GM19468 (cell line): Measurements from ENCODE around the gene HDAC6.
A peak's percentile ranks its signal among the peaks of the same experiment; 100 is the strongest.

Experiments used
- ATAC-seq: cut with Tn5 transposase; IDR thresholded peaks from one replicate; pipeline ENCODE4 v1.9.1; 2021; ENCODE audit warnings: mild to moderate bottlenecking, moderate library complexity, moderate number of reproducible peaks; ENCODE audit not compliant: unreplicated experiment; ENCODE audit errors: extremely low read depth

The HDAC6 gene

DNA sequence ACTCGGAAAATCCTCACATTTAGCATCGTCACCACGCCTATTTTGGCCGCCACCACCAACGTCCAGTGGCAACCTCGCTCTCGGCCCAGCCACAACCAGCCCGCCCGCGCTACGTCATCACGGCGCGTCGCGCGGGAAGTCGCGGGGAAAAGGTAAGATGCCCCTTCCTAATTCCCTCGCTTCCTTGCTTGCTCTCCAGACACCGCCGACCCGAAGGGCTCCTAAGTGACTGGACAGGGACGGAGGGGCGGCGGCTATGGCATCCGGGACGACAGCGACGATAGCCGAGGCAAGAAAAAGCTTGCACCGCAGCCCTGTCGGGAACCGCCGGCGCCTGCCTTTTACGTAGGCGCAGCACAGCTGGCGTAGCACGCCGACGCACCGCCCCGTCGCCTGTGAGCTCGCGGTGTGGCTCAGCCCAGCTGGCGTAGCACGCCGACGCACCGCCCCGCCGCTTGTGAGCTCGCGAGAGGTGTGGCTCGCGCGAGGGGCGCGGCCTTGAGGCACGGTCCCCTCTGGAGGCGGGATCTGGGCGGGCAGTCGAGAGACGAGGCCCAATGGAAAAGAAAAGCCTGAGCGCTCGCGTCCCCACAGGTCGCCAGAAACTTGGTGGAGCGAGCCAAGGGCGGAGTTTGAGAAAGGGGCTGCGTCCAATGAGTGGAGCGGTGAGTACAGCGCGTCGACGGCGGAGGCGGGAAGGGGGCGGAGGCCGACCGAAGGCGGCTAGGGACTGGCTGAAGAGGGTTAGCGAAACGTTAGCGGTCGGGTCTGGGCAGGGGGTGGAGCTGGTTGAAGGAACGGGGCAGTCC lies at the start of gene HDAC6:
Gene HDAC6 (plus strand): TSS at position 788 of the 809 bp plus-strand sequence. CDS start 626 bp downstream, outside the sequence.
- peak; percentile 70 for ATAC-seq

DNA sequence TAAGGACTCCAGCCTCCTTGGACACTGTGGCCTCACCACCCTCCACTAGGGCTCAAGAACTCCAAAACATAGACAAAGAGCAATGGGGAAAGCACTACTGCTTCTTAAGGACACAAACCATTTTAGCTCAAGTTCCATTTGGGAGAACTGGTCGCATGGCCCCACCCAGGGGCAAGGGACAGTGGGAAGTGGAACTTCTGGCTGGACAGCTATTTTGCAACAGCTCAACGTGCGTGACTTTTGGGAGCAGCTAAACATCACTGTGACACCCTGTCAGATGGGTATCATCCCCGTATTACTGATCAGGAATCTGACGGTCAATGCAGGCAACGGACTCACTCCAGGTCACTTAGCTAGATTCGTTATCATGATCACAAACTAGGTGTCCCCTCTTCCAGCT lies 49.4 kb upstream of the HDAC6 start:
- no peak for ATAC-seq

DNA sequence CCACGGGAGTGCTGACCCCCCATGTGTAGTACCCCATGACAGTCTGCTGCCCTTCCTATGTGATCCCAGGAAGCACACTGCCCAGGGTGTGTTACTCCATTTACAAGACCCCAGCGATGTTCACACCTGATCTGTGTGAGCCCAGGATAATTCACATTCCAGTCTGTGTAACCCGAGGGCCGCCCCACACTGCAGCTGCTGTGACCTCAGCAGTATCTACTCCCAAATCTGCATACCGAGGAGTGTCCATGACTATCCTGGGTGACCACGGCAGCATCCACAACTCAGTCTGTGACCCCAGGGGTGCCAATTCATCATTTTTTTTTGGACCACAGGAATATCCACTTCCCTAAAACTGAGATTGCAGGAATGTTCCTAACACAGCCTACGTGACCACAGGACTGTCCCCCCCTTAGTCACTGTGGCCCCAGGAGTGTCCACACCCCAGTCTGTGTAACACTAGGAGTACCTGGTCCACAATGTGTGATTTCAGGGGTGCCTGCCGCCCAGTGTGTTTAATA lies 48.1 kb upstream of the HDAC6 start:
- ATAC-seq = no peak

DNA sequence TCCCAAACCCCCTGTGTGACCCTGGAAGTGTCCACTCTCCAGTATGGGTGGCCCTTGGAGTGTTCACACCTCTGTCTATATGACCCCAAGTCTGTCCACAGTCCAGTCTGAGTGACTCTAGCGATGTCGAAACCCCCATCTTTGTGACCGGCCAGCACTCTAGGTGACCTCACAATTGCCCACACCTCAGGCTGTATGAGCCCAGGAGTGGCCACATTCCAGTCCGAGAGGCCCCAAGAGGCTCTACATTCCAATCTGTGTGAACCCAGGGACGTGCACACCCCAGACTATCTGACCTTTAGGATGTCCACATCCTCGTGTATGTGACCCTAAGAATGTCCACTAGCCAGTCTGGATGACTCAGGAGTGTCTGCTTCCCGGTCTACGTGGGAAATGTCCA lies 47.6 kb upstream of the HDAC6 start:
- ATAC-seq = no peak

DNA sequence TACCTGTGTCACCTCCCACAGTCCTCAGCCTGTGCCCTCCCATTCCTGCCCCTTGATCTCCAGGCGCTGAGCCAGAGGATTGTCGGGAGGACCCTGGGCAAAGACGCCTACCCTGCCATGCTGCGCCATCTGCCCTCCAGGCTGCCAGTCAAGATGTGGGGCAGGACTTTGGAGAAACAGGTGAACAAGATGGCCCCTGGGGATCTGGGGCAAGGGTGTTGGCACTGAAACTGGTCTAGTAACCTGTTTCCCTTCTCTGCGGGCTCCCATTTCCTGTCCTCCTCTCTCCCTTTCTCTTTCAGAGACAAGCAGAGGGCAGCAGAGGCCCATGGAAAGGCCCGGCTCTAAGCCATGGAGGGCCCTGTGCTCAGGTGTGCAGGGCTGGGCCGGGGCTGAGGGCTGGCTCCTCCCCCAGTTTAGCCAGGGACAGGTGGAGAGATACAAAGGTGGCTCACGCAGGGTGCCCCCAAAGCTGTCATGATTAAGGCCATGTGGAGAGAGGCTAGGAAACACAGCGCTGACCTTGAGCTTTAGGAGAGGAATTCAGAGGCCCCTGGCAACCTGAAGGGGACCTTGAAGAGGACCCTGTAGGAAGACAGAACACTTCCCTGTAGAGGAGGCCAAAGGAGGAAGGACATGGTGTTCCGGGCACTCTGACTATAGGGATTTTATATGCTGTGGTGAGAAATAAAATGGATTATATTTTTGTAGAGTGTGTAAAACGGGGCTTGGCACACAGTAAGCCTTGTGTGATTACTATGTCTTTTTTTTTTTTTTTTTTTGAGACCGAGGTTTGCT lies 40.0 kb upstream of the HDAC6 start, which contains the start of gene GLOD5:
Gene GLOD5 (plus strand): TSS at position 74 of the 798 bp plus-strand sequence. CDS start 44 bp downstream, at position 118.
- no peak for ATAC-seq

DNA sequence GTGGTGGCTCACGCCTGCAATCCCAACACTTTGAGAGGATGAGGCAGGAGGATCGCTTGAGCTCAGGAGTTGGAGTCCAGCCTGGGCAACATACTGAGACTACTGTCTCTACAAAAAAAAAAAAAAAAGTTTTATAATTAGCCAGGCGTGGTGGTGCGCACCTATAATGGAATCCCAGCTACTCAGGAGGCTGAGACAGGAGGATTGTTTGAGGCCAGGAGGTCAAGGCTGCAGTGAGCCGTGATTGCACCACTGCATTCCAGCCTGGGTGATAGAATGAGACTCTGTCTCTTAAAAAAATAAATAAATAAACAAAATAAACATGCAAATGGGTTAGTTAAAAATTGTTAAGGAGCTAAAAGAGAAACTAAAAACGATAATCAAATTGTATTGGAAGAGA lies 32.6 kb upstream of the HDAC6 start:
- ATAC-seq = no peak

DNA sequence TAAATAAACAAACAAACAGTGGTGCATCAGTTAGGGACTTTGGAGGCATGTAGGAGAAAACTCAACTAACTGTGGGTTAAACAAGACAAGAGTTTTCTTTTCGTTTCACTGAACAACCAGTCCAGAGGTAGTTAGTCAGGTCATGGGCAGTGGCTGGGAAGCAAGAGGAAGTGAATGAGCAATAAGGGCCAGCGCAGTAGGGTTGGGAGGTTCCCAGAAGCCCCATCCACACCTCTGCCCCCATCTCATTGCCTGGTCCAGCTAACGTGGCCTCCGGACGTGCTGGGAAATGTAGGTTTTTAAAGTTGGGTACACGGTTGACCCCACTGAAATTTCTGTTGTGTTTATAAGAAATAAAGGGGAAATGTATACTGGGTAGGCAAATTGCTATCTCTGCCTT lies 31.6 kb upstream of the HDAC6 start:
- ATAC-seq = no peak

DNA sequence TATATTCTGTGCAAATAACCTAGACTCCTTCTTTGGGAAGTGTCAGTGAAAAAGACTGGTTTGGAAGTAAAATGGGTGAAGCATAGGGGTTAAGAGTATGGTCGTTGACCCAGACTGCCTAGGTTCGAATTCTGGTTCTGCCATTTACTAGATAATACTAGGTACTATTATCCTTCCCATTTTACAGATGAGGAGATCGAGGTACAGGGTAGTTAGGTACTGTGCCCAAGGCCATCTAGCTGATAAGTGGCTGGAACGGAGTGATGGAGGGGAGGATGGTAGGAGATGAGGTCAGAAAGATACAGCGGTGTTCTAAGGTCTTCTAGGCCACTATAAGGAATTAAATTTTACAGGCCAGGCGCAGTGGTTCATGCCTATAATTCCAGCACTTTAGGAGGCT lies 29.3 kb upstream of the HDAC6 start:
- no peak for ATAC-seq

DNA sequence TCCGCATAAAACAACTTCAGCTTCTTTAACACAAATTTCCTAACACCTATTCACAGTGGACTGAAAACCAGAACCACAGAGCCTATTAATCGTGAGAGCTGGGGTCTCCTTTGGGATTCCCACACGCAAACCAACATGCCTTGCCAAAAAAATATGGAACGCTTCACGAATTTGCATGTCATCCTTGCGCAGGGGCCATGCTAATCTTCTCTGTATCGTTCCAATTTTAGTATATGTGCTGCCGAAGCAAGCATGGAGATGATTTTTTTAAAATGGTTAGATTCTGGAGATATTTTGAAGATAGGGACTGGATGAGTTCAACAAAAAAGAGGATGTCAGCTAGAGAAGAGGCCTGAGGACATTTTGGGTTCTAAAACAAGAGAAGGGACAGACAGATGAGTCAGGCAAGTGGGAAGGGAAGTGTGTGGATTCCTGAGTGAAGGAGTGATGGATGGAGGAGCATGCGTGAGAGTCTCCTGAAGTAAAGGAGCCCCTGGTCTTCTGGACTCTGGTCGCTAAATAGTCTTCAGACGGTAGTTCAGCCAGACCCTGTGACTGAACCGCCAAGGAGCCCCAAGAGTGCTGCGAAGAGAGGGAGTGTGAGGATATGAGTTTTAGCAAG lies 24.9 kb upstream of the HDAC6 start:
- no peak for ATAC-seq

DNA sequence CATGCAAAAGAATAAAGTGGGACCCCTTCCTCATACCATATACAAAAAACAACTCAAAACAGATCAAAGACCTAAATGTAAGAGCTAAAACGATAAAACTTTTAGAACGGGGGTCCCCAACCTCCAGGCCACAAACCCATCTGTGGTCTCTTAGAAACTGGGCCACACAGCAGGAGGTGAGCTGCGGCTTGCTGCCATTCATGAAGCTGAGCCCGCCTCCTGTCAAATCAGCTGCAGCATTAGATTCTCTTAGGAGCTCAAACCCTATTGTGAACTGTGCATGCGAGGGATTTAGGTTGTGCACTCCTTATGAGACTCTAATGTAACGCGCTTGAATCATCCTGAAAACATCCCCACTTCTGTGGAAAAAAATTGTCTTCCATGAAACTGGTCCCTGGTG lies 22.5 kb upstream of the HDAC6 start:
- no peak for ATAC-seq

DNA sequence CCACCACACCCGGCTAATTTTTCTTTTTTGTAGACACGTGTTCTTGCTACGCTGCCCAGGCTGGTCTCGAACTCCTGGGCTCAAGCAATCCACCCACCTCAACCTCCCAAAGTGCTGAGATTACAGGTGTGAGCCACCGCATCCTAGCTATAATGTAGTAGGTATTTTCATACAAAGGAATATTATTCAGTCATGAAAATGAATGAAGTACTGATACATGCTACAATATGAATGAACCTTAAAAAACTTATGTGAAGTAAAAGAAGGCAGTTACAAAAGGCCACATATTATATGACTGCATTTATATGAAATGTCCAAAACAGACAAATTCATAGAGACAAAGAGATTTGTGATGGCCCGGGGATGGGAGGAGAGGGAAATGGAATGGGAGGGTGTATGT lies 20.2 kb upstream of the HDAC6 start:
- ATAC-seq = no peak

DNA sequence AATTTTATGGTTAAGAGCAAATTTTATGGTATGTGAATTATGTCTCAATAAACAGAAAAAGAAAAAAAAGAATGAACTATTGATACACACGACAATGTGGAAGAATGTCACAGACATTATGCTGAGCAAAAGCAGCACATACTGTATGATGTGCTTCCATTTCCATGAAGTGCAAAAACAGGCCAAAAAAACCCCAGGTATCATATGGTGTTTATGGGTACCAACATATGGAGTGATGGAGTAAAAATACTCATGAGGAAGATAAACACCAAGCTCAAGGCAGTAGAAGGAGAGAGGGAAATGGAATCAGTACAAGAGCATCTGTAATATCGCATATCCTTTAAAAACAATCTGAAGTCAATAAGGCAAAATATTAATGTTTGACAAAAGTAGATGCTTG lies 19.7 kb upstream of the HDAC6 start:
- ATAC-seq = no peak

DNA sequence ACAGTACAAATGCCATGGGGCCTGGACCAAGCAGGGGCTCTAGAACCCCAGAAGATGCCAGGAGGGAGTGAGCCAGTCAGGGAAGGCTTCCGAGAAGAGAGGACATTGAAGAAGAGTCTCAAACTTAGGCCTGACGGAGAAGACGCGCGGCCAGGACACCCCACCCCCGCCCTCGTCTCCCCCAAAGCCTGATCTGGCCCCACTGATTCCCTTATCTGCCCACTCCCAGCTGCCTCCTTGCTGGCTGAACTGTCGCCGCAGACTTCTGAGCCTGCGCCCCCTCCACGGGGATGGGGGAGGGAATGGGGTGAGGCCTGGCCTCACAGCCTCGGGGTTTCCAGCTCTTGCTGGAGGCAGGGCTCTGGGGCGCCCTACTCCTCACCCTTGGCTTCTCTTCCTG lies 19.1 kb upstream of the HDAC6 start:
- no peak for ATAC-seq

DNA sequence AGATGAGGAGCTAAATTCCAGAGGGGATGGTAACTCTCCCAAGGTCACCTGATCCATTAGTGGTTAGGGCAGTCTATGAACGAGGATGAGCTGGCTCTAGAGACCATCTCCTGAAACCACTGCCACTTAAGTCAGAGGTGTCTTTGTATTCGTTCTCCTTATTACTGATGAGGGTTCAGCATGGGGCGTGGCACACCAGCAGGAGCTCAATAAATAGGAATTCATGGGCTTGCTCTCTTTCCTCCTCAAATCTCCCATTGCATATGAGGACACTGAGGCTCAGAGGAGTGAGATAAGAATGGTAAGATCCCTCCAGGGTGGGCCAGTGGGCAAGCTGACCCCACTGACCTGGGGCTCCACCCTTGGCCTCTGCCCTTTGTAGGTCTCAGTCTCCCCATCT lies 17.1 kb upstream of the HDAC6 start:
- ATAC-seq = no peak

DNA sequence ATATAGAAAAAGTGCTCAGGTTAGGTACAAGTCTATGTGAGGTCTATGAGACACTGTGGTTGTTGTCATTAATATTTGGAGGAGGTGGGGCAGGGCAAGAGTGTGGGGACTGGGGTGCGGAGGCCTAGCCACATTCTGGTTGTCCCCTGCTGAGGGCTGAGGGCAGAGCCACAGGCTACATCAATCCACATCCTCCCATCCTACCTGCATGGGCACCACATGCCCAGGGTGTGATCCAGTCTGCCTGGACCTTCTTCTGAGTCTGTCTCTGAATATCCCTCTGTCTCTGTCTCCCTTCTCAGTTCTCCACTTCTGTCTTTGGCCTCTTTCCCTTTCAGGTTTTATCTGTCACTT lies 16.7 kb upstream of the HDAC6 start:
- no peak for ATAC-seq

DNA sequence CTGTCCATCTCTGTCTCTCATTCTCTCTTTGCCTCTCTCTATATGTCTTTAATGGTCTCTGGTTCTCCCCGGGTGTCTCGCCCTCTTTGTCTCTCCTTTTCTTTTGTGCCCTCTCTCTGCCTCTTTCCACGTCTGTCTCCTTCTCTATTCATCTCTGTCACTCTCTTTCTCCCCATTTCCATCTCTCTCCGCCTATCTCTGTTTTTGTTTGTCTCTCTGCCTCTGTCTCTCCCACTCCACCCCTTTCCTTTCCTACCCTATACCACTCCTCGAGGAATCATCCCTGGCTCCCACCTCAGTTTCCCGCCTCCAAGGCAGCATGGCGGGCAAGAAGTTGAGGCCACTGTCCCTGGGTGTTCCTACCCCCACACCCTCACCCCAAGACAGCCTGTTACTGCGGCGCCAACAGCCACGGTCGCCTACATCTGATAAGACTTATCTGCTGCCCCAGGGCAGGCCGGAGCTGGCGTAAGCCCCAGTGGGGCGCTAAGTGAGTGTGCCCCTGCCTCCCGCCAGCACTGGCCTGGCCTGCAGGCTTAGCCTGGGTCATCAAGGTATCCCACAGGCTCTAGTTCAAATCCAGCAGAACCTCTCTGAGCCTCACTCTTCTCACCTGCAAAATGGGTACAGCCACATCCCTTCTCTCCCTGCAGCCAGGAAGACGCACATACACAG lies 16.2 kb upstream of the HDAC6 start:
- no peak for ATAC-seq

DNA sequence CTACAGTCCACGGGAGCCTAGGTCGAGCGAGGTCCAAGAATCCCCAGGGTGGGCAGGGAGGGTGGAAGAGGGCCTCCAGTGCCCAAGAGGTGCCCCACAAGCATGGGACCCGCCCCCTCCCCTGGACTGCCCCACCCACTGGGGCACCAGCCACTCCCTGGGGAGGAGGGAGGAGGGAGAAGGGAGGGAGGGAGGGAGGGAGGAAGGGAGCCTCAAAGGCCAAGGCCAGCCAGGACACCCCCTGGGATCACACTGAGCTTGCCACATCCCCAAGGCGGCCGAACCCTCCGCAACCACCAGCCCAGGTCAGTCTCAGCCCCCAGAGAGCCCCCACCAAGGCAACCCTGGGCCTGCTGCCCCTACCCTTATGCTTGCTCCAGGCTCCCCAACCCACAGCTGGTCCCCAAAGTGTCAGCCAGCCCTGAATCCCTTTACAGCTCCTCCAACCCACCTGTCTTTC lies 15.5 kb upstream of the HDAC6 start, which contains the start of gene GATA1:
Gene GATA1 (plus strand): TSS at position 250 of the 460 bp plus-strand sequence. CDS start 4,520 bp downstream, outside the sequence.
- no peak for ATAC-seq

DNA sequence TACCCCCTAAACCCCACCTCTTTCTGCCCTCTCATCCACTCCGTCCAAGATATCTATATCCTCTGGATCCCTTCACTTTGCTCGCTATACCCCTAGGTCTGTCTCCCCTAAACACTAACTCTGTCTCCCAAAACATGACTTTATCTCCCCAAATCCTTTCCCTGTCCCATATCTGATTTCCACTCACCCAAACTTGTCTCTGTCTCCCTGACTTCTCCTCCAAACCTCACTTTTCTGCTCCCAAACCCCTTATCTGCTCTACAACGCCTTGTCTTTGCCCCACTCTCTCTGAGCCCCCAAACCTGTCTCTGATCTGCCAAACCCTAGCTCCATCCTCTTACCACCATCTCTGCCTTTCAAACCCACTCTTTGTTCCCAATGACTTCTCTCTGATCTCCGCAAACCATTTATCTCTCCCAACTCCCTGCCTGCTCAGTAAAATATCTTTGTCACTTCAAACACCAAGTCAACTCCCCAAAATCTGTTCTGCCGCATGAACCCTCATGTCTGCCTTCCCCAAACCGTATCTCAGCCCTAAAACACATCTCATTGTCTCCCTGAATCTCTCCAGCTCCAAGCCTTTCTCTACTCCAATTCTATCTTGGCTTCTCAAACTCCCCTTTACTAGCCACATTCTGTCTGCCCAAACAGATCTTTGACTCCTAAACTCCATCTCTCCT lies 14.9 kb upstream of the HDAC6 start:
- no peak for ATAC-seq
